ENCODE results near the gene ITSN2. TPM values are rescaled to one million over a fixed set of nuclear protein-coding genes. Genes with fewer than 3 reads are reported as not detected.

ITSN2 gene
- total RNA-seq, 1 experiment from 2014 or later: 19.8 TPM

- TF ChIP-seq ZMAT4 (CRISPR knock-in tag; IDR thresholded peaks at IDR 0.05) (no peak), MAX (CRISPR knock-in tag; IDR thresholded peaks at IDR 0.05) (no peak)
These were observed 128.9 kb downstream of the ITSN2 start (continued) for GRCh38 chr2:24231461-24231881.

DNA sequence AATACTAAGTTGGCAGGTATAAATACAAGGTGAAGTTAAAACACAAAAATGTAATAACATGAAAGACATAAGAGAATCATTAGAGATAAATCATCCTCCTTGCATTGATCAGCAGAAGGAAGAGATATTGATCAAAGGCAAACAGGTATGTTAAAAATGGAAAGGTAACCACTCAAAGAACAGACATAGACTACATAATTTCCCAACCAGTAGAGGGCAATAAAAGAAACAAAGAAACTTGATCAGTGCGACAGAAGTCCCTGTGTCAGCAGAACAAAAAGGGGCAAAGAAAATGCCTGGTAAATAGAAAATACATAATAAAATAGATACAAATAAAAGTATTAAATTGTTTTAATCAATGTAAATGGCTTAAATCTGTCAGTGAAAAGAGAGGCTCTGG, 131.9 kb downstream of the ITSN2 start:
- ATAC-seq (0 out of 2 replicates have a peak, but pooled peaks have one; percentile 28), DNase-seq (ENCODE audit: low spot score) (no peak)
- Mint-ChIP-seq H3K4me1 (no peaks in the 10 kb centered on the region), H3K9me3 (no peaks in the 10 kb centered on the region), H3K27me3 (ENCODE audit: low read depth) (no peaks in the 10 kb centered on the region), H3K27ac (no peak overlapping the region), H3K4me3 (no peak overlapping the region), H3K36me3 (no peaks in the 10 kb centered on the region)
- CTCF ChIA-PET: no interaction called here
- POLR2A ChIA-PET: no interaction called here
- TF ChIP-seq ESRRA (CRISPR knock-in tag; IDR thresholded peaks at IDR 0.05; ENCODE audit: borderline replicate concordance): no peak
- no peak for TF ChIP-seq ATF1 (CRISPR knock-in tag; IDR thresholded peaks at IDR 0.05)
- TF ChIP-seq, protein P1, sequence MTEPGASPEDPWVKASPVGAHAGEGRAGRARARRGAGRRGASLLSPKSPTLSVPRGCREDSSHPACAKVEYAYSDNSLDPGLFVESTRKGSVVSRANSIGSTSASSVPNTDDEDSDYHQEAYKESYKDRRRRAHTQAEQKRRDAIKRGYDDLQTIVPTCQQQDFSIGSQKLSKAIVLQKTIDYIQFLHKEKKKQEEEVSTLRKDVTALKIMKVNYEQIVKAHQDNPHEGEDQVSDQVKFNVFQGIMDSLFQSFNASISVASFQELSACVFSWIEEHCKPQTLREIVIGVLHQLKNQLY (CRISPR knock-in tag; IDR thresholded peaks at IDR 0.05): no peak
- TF ChIP-seq SMAD4 (CRISPR knock-in tag; IDR thresholded peaks at IDR 0.05): no peak
- TF ChIP-seq, protein P2, sequence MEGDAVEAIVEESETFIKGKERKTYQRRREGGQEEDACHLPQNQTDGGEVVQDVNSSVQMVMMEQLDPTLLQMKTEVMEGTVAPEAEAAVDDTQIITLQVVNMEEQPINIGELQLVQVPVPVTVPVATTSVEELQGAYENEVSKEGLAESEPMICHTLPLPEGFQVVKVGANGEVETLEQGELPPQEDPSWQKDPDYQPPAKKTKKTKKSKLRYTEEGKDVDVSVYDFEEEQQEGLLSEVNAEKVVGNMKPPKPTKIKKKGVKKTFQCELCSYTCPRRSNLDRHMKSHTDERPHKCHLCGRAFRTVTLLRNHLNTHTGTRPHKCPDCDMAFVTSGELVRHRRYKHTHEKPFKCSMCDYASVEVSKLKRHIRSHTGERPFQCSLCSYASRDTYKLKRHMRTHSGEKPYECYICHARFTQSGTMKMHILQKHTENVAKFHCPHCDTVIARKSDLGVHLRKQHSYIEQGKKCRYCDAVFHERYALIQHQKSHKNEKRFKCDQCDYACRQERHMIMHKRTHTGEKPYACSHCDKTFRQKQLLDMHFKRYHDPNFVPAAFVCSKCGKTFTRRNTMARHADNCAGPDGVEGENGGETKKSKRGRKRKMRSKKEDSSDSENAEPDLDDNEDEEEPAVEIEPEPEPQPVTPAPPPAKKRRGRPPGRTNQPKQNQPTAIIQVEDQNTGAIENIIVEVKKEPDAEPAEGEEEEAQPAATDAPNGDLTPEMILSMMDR (IDR thresholded peaks at IDR 0.05): no peak
- TF ChIP-seq SP1 (CRISPR knock-in tag; conservative IDR thresholded peaks at IDR 0.05): no peak
- no peak for TF ChIP-seq EMX1 (CRISPR knock-in tag; IDR thresholded peaks at IDR 0.05)
- no peak for TF ChIP-seq ZSCAN18 (CRISPR knock-in tag; IDR thresholded peaks at IDR 0.05)
- TF ChIP-seq NR2C2 (CRISPR knock-in tag; IDR thresholded peaks at IDR 0.05): no peak
- no peak for TF ChIP-seq ZNF263 (CRISPR knock-in tag; IDR thresholded peaks at IDR 0.05; ENCODE audit: low read depth)
- TF ChIP-seq NR1H2 (CRISPR knock-in tag; IDR thresholded peaks at IDR 0.05): no peak
- no peak for TF ChIP-seq GABPB1 (CRISPR knock-in tag; IDR thresholded peaks at IDR 0.05)
- TF ChIP-seq PRDM15 (CRISPR knock-in tag; IDR thresholded peaks at IDR 0.05): no peak
- no peak for TF ChIP-seq RELA (CRISPR knock-in tag; IDR thresholded peaks at IDR 0.05; ENCODE audit: borderline replicate concordance)
- TF ChIP-seq, protein P3, sequence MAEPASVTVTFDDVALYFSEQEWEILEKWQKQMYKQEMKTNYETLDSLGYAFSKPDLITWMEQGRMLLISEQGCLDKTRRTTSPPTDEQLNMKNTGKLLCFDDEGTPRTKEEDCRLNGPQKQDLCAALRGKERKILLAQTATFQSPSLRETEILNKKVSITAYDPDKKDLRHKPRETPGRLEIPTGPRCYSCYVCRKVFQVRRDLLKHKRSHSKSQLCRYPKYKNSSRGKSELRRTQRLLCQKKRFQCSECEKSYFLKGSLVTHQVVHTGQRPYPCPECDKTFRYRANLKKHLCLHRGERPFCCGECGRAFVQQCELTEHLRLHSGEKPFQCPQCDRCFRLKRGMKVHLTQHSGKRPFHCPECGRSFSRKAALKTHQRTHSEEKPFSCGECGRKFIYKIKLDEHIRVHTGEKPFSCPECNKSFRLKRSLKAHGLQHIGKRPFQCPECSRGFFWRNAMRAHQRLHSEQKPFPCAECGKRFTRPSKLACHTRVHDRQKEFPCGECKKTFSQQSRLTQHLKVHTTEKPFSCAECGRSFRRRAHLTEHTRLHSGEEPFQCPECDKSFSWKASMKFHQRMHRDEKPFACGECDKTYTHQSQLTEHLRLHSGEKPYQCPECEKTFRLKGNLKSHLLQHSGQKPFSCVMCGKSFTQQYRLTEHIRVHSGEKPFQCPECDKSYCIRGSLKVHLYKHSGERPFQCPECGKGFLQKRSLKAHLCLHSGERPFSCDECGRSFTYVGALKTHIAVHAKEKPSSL (CRISPR knock-in tag; conservative IDR thresholded peaks at IDR 0.05): no peak
- no peak for TF ChIP-seq NFYB (CRISPR knock-in tag; conservative IDR thresholded peaks at IDR 0.05; ENCODE audit: low read depth)
- no peak for TF ChIP-seq ARID4B (CRISPR knock-in tag; IDR thresholded peaks at IDR 0.05; ENCODE audit: borderline replicate concordance)

All from WTC11 (cell line).